ENCODE measurements around the gene NGEF.

Gene NGEF

DNA sequence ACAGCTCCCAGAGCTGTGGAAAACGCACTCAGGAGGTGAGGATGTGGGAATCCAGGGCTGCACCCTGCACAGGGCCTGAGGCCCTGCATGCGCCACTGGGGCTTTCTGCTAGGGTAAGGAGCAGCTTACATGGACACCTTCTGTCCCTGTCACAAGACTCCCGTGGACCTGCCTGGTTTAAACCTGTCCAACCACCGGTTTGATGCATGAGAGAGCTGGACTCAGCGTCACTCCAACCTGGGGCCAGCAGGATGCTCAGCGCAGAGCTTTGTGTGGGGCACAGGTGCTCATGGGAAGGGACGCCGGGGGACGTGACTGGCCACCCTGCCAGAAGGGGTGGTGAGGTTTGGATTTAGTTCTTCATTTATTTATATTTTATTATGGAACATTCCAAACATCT lies 118.8 kb downstream of the NGEF start:
- no peak for TF ChIP-seq CTCF (IDR thresholded peaks at IDR 0.05)
- Histone ChIP-seq H3K9me3 (no peaks in the 10 kb centered on the region), H3K4me1 (ENCODE audit: control insufficient read depth in 1 of 2, insufficient read depth in 1 of 2, low read depth in 1 of 2, low read length in 1 of 2) (no peaks in the 10 kb centered on the region), H3K27ac (no peak overlapping the region), H3K4me3 (ENCODE audit: low read depth in 1 of 2, low read length in 1 of 2) (no peak overlapping the region), H3K36me3 (no peaks in the 10 kb centered on the region), H3K27me3 (peaks cover 18% of the 10 kb centered on the region)

DNA sequence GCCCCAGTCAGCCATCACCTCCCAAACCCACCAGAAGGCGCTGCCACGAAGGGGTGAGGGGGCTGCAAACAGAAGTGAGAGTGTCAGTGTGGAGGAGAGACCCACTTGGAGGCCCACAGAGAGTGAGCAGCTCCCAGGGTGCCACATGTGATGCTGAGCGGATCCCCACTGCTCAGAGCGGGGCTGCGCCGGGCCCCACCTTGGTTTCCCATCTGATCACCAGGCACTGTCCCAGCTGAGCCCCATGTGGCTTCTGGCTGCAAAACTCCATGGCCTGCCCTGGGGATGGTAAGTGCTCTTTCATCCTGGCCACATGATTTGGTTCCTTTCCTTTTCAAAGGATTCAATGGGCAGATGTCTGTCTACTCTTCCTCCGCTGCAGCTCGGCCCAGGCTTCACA lies 119.2 kb downstream of the NGEF start:
- H3K27me3 ChIP-seq: peaks cover 18% of the 10 kb centered on the region
- no peak overlapping the region for H3K27ac ChIP-seq
- H3K9me3 ChIP-seq: no peaks in the 10 kb centered on the region
- TF ChIP-seq CTCF (IDR thresholded peaks at IDR 0.05): no peak
- no peaks in the 10 kb centered on the region for H3K4me1 ChIP-seq (ENCODE audit: control insufficient read depth in 1 of 2, insufficient read depth in 1 of 2, low read depth in 1 of 2, low read length in 1 of 2)
- no peaks in the 10 kb centered on the region for H3K36me3 ChIP-seq
- H3K4me3 ChIP-seq (ENCODE audit: low read depth in 1 of 2, low read length in 1 of 2): no peak overlapping the region

GRCh38 chr2:232892843-232893242 lies 120.2 kb downstream of the NGEF start:
- Histone ChIP-seq H3K36me3 (no peaks in the 10 kb centered on the region), H3K27ac (no peak overlapping the region), H3K4me1 (ENCODE audit: control insufficient read depth in 1 of 2, insufficient read depth in 1 of 2, low read depth in 1 of 2, low read length in 1 of 2) (no peaks in the 10 kb centered on the region), H3K9me3 (no peaks in the 10 kb centered on the region), H3K4me3 (ENCODE audit: low read depth in 1 of 2, low read length in 1 of 2) (no peak overlapping the region), H3K27me3 (peaks cover 18% of the 10 kb centered on the region)
- no peak for TF ChIP-seq CTCF (IDR thresholded peaks at IDR 0.05)

- TF ChIP-seq CTCF (IDR thresholded peaks at IDR 0.05): no peak
- Histone ChIP-seq H3K27ac (no peak overlapping the region), H3K4me3 (ENCODE audit: low read depth in 1 of 2, low read length in 1 of 2) (no peak overlapping the region), H3K27me3 (peaks cover 18% of the 10 kb centered on the region), H3K4me1 (ENCODE audit: control insufficient read depth in 1 of 2, insufficient read depth in 1 of 2, low read depth in 1 of 2, low read length in 1 of 2) (no peaks in the 10 kb centered on the region), H3K9me3 (no peaks in the 10 kb centered on the region), H3K36me3 (no peaks in the 10 kb centered on the region)
These were observed 120.8 kb downstream of the NGEF start for GRCh38 chr2:232892221-232892620.

- no peak overlapping the region for H3K4me3 ChIP-seq (ENCODE audit: low read depth in 1 of 2, low read length in 1 of 2)
- no peak overlapping the region for H3K27ac ChIP-seq
- H3K4me1 ChIP-seq (ENCODE audit: control insufficient read depth in 1 of 2, insufficient read depth in 1 of 2, low read depth in 1 of 2, low read length in 1 of 2): no peaks in the 10 kb centered on the region
- H3K27me3 ChIP-seq: peaks cover 18% of the 10 kb centered on the region
- TF ChIP-seq CTCF (IDR thresholded peaks at IDR 0.05): no peak
- no peaks in the 10 kb centered on the region for H3K36me3 ChIP-seq
- no peaks in the 10 kb centered on the region for H3K9me3 ChIP-seq
These were observed 121.4 kb downstream of the NGEF start for GRCh38 chr2:232891621-232892071.
